Uterus (tissue), 2 donors: ENCODE results near the gene LPP.

ENCODE experiments used
- CTCF ChIP-seq, 4 experiments: fragments of 200-600 bp in 2 of 4; fragments of 450-650 bp in 2 of 4; sonication (generic) in 2 of 4; IDR thresholded peaks; one replicate each; pipeline ENCODE4 v1.5.1; 2016 to 2019; ENCODE audit warnings: antibody characterized with exemption in 4 of 4, mild to moderate bottlenecking in 2 of 4, moderate library complexity in 1 of 4
- POLR2A ChIP-seq, 2 donors: fragments of 450-650 bp; IDR thresholded peaks; one replicate each; pipeline ENCODE4 v1.6.1; 2016; ENCODE audit warnings: antibody characterized with exemption in 2 of 2, mild to moderate bottlenecking in 1 of 2, moderate library complexity in 1 of 2

GRCh38 chr3:188370081-188370830 is 216.3 kb downstream of the LPP start:
- TF ChIP-seq CTCF (IDR thresholded peaks at IDR 0.05) (no peak), POLR2A (IDR thresholded peaks at IDR 0.05) (no peak)
